Measurements from ENCODE around the gene ACAA1. TPM values are rescaled to one million over a fixed set of nuclear protein-coding genes. Genes with fewer than 3 reads are reported as not detected.

Gene ACAA1
- total RNA-seq, 1 donor = 34.8 TPM

- Histone ChIP-seq H3K4me3 (ENCODE audit: low read length) (no peak overlapping the region), H3K9me3 (ENCODE audit: low read depth, low read length) (no peaks in the 10 kb centered on the region), H3K4me1 (ENCODE audit: insufficient read depth, low read length) (no peaks in the 10 kb centered on the region), H3K27me3 (ENCODE audit: insufficient read depth, low read length) (no peaks in the 10 kb centered on the region)
Measured at GRCh38 chr3:38119821-38120692, 16.9 kb downstream of the ACAA1 start.

GRCh38 chr3:38119248-38119544 is 17.7 kb downstream of the ACAA1 start:
- Histone ChIP-seq H3K27me3 (ENCODE audit: insufficient read depth, low read length) (no peaks in the 10 kb centered on the region), H3K9me3 (ENCODE audit: low read depth, low read length) (no peaks in the 10 kb centered on the region), H3K4me1 (ENCODE audit: insufficient read depth, low read length) (no peaks in the 10 kb centered on the region), H3K4me3 (ENCODE audit: low read length) (no peak overlapping the region)

DNA sequence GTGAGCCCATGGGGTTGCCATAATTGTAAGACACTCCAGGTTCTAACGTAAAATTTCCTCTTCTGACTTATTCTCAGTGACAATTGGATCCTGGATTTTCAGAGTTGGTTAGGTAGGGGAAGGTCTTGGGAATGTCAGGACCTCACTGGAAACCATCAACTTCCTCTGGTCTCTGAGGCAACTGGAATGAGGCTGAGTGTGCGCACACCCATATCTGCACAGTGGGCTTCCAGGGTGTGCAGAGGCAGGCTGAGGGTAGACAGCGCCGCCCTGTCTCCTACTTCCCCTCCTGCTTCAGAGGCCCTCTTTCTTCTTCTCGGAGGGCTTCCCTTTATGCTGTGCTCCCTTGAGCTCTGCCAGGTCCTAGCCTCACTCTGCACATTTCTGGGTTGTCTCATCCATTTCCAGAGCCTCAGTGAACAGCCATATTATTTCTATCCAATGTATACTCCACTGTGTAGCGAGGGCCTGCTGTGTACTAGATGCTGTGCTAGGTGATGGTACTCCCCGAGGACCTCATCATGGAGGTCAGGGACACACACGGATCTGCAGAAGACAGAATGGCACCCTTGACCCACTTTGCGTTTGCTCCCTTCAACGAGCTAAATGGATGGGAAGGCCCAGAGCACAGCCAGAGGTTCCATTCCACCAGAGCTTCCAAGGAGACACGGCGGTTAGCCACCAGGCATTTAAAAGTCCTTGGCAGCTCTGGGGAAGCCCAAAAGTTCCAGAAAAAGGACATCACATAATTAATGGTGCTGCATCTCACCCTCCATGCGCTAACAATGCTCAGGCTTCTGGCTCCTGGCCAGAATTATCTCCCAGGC is 18.3 kb downstream of the ACAA1 start:
- H3K4me1 ChIP-seq (ENCODE audit: insufficient read depth, low read length) = no peaks in the 10 kb centered on the region
- no peak overlapping the region for H3K4me3 ChIP-seq (ENCODE audit: low read length)
- H3K27me3 ChIP-seq (ENCODE audit: insufficient read depth, low read length) = no peaks in the 10 kb centered on the region
- no peaks in the 10 kb centered on the region for H3K9me3 ChIP-seq (ENCODE audit: low read depth, low read length)

DNA sequence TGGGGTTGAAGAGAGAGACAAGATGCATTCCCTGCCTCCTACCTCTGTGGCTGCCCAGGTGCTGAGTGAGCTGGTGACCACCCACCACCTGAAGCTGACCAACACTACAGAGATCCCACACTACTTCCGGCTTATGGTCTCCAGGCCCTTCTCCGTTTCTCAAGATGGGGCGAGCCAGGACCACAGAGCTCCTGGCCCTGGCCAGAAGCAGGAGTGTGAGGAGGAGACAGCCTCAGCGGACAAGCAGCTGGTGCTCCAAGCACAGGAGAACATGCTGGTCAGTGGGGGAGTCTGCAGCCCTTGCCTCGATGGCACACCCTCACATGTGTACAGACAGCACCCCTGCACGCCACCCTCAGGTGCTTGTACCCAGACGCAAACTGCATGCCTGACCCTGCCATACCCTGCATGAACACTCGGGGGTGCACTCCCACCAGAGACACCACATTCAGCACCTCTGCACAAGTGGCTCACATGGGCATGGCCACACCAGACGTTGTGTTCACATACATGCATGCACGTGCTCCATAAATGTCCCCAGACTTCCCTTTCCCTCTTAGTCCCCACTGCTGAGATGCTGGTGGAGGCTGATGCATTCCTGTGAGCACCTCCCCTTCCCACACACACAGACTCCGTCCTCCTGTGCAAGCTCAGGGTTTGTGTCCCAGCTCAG is 19.0 kb downstream of the ACAA1 start:
- H3K4me3 ChIP-seq (ENCODE audit: low read length) = no peak overlapping the region
- no peaks in the 10 kb centered on the region for H3K9me3 ChIP-seq (ENCODE audit: low read depth, low read length)
- no peaks in the 10 kb centered on the region for H3K4me1 ChIP-seq (ENCODE audit: insufficient read depth, low read length)
- H3K27me3 ChIP-seq (ENCODE audit: insufficient read depth, low read length) = no peaks in the 10 kb centered on the region

DNA sequence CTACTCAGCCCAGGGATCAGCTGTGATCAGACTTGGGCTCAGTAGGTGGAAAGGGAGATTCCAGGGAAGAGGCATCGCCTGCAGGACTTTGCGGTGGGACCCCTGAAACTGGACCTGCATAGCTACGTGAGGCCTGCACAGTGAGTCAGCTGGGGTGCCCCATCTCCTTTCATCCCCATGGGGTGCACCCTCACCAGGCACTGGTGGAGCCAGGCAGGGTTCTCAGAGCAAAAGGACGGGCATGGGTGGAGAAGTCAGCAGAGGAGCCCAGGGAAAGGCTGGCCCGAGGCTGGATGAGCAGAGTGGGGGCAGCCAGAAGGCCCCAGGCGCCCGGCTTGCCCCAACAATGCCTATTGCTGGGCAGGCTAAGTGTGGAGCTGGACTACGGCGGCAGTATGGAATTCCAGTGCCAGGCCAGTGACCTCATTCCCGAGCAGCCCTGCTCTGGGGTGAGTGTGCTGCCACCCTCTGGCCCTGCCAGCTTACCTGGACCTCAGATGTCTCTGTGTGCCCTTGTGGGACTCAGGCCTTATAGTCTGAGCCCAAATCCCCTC is 19.7 kb downstream of the ACAA1 start:
- H3K4me3 ChIP-seq (ENCODE audit: low read length) = no peak overlapping the region
- H3K27me3 ChIP-seq (ENCODE audit: insufficient read depth, low read length) = no peaks in the 10 kb centered on the region
- H3K4me1 ChIP-seq (ENCODE audit: insufficient read depth, low read length) = no peaks in the 10 kb centered on the region
- H3K9me3 ChIP-seq (ENCODE audit: low read depth, low read length) = no peaks in the 10 kb centered on the region

DNA sequence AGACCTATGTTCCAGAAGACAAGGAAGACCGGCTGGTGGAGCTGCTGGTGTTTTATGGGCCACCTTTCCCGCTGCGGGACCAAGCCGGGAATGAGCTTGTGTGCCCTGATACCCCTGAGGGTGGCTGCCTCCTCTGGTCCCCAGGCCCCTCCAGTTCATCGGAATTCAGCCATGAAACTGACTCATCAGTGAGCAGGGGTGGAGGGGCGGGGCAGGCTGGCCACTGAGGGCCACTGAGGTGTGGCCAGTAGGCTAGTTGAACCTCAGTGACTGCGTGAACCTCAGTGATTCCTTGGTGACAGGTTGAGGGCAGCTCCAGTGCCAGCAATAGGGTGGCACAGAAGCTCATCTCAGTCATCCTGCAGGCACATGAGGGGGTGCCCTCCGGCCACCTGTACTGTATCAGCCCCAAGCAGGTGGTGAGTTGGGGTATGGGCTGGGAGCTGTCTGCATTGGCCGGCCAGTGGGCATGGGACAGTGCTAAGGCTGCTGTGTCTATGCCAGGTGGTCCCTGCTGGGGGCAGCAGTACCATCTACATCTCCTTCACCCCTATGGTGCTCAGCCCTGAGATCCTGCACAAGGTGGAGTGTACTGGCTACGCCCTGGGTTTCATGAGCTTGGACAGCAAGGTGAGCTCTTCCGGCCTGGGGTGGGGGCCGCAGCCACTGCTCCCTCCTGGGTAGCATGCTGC is 20.3 kb downstream of the ACAA1 start:
- H3K4me1 ChIP-seq (ENCODE audit: insufficient read depth, low read length) = peaks cover 1% of the 10 kb centered on the region
- H3K27me3 ChIP-seq (ENCODE audit: insufficient read depth, low read length) = no peaks in the 10 kb centered on the region

GRCh38 chr3:38115645-38116427 is 21.1 kb downstream of the ACAA1 start:
- Histone ChIP-seq H3K9me3 (ENCODE audit: low read depth, low read length) (no peaks in the 10 kb centered on the region), H3K27me3 (ENCODE audit: insufficient read depth, low read length) (no peaks in the 10 kb centered on the region), H3K4me1 (ENCODE audit: insufficient read depth, low read length) (peaks cover 4% of the 10 kb centered on the region), H3K4me3 (ENCODE audit: low read length) (no peak overlapping the region)

More for the DNA sequence above, 20.3 kb downstream of the ACAA1 start:
- no peaks in the 10 kb centered on the region for H3K9me3 ChIP-seq (ENCODE audit: low read depth, low read length)
- H3K4me3 ChIP-seq (ENCODE audit: low read length) = no peak overlapping the region

DNA sequence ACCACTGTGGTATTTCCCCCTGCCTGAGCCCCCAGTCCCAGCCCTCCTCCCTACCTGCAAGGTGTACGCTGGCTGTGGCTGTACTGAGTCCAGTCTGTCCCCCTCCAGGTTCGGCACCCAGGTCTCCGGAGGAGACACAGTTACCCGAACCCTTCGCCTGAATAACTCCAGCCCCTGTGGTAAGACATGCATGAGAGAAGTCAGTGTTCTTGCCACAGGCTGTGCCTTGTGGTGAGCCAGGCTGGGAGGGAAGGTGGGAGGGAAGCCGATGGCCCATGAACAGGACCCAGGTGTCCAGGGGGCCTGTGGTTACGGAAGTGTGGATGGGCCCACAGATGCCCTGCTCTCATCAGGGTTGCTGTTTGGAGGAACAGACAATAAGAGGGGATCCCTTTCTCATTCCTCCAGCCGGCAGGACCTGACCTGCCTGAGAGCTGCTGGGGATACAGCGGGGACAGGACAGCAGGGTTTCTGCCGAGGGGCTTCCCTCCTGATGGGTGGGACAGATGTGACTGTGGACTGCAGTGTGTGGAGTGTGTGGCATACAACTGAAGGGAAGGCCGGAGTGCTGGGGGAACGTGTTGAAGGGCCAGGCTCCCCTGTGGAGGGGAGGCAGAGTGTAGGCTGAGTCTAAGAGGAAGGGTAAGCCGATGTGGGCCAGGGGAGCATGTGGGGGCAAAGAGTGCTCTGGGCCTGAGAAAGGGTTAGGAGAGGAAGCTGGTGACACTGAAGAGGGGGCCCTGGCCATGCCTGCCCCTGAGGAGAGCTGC is 21.9 kb downstream of the ACAA1 start:
- no peaks in the 10 kb centered on the region for H3K27me3 ChIP-seq (ENCODE audit: insufficient read depth, low read length)
- no peaks in the 10 kb centered on the region for H3K9me3 ChIP-seq (ENCODE audit: low read depth, low read length)
- H3K4me1 ChIP-seq (ENCODE audit: insufficient read depth, low read length) = peaks cover 4% of the 10 kb centered on the region
- no peak overlapping the region for H3K4me3 ChIP-seq (ENCODE audit: low read length)

DNA sequence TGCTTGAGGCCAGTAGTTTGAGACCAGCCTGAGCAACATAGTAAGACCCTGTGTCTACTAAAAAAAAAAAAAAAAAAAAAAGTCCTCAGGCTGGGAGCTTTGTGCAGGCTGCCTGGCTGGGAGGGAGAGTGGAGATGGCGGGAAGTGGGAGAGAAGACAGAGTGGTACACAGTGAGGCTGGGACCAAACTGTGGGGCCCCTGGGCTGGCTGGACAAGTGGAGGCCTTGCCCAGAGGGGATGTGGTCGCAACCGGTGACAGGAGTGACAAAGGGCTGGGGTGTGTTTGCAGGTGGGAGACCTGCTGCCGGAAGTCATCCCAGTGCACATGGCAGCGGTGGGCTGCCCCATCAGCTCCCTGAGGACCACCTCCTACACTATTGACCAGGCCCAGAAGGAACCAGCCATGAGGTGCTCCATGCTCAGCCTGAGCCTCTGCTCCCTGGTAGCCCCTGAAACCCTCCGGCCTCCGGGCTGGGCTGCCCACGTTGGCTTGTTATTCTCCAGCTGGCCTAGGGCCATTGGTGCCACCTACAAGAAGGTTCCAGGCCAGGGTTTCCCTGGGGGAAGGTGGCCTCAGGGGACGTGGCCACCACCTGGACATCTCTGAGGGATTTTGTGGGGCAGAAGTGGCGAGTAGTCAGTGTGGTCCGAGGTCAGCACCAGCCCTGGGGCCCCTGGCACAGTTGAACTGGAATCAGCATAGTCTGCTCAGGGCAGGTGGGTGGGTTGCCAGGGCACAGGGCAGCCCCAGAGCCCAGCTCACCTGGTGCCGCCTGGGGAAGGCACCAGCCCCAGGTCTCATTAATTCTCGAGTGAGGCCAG is 22.7 kb downstream of the ACAA1 start:
- Histone ChIP-seq H3K4me3 (ENCODE audit: low read length) (no peak overlapping the region), H3K4me1 (ENCODE audit: insufficient read depth, low read length) (peaks cover 10% of the 10 kb centered on the region), H3K9me3 (ENCODE audit: low read depth, low read length) (no peaks in the 10 kb centered on the region), H3K27me3 (ENCODE audit: insufficient read depth, low read length) (no peaks in the 10 kb centered on the region)

DNA sequence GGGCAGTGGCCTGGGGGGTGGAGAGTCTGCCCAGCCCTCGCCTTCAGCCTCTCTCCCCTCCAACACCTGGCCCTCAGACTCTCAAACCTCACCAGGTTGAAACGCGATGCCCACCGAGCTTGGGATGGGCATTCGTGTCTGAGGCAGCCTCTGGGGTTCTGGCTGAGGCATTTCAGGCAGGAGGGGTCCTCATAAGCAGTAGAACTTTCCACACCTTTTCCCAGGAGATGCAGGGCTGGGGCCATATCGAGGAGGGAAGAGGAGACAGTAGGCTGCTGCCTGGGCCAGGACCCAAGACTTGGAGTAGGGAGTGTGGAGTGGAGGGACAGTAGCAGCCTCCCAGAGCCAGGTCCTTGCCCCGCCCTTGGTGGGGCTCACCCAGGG is 24.6 kb downstream of the ACAA1 start:
- Histone ChIP-seq H3K4me3 (ENCODE audit: low read length) (no peak overlapping the region), H3K27me3 (ENCODE audit: insufficient read depth, low read length) (no peaks in the 10 kb centered on the region)

DNA sequence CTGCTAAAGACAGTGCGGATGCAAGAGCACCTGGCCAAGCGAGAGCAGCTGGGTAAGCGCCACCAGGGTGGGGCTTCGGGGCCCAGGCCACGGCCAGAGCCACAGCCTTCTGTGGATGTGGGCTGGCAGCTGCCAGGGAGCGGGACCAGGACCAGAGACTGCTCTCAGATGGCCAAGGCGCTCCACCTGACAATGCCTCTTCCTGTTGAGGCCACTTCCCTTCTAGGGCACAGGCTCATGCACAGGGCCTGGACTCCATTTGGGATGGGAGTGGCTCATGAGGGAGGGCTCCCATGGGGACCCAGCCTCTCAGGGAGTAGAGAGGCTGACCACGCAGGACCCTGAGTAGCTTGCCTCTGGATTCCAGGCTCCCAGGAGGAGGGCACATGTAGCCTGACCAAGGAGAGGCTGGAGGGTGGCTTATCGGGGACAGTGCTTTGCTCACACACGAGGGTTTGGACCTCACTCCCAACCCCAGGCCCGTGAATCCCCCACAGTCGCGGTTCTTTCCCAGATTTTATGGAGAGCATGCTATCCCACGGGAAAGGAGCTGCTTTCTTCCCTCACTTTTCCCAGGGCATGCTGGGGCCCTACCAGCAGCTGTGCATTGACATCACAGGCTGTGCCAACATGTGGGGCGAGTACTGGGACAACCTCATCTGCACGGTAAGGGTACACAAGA is 25.1 kb downstream of the ACAA1 start:
- Histone ChIP-seq H3K9me3 (ENCODE audit: low read depth, low read length) (no peaks in the 10 kb centered on the region), H3K4me3 (ENCODE audit: low read length) (no peak overlapping the region), H3K4me1 (ENCODE audit: insufficient read depth, low read length) (peaks cover 35% of the 10 kb centered on the region), H3K27me3 (ENCODE audit: insufficient read depth, low read length) (no peaks in the 10 kb centered on the region)

More for the DNA sequence above, 24.6 kb downstream of the ACAA1 start:
- H3K4me1 ChIP-seq (ENCODE audit: insufficient read depth, low read length) = peaks cover 29% of the 10 kb centered on the region
- H3K9me3 ChIP-seq (ENCODE audit: low read depth, low read length) = no peaks in the 10 kb centered on the region

GRCh38 chr3:38111201-38111600 is 25.7 kb downstream of the ACAA1 start:
- no peak overlapping the region for H3K4me3 ChIP-seq (ENCODE audit: low read length)
- H3K27me3 ChIP-seq (ENCODE audit: insufficient read depth, low read length) = no peaks in the 10 kb centered on the region
- H3K4me1 ChIP-seq (ENCODE audit: insufficient read depth, low read length) = peaks cover 36% of the 10 kb centered on the region
- no peaks in the 10 kb centered on the region for H3K9me3 ChIP-seq (ENCODE audit: low read depth, low read length)

Measured in mononuclear cell (primary cell).